SKM-1 (cell line): Measurements from ENCODE around the gene SCP2D1.
"Not testable (repeated sequence)": the region's sequence is repeated elsewhere in the genome, so short reads cannot be mapped to it uniquely, and the experiment has no call there.

Experiments
- DNase-seq: peaks from one replicate; lab custom pipeline; 2025; ENCODE audit not compliant: unreplicated experiment; lab: John Stamatoyannopoulos, UW

Gene SCP2D1

DNA sequence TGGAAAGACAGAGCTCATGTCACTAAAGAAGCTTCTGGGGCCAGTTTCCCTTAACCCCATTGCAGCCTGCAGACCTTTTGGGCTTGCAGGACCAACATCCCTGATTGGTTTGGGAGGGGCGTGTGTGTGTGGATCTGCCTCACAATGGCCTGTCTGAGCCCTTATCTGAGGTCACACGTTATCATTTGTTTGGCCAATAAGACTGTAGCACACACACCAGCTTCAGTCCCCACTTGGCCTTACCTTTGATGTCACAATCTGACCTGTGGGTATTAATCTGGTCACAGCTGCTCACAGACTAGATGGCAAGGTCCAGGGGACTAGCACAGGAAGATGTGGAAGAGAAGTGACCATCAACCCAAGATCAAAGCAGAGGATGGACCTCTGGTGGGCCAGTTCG is at the start of gene SCP2D1:
Gene SCP2D1, plus strand, starts transcription at position 301 of the 400 bp plus-strand sequence. Its CDS starts 33 bp downstream, at position 334.
- no peak for DNase-seq

DNA sequence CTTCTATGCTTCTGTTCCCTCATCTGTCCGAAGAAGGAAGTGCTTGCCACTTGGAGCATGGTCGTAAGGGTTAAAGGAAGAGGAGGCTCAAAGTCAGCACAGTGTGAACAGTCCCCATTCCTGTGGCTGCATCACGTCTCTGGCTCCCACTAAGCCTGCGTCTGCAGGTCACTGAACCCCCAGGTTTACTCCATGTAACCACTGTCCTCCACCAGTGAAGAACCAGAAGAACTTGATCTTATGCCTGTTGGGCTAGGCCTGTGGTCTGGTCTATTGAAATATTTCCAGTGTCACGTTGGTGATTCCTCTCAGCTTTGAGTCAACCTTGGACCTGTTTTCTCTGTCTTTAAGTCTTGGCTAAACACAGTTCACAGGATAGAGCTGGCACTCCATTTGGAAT is 45.9 kb upstream of the SCP2D1 start:
- DNase-seq, result no peak

DNA sequence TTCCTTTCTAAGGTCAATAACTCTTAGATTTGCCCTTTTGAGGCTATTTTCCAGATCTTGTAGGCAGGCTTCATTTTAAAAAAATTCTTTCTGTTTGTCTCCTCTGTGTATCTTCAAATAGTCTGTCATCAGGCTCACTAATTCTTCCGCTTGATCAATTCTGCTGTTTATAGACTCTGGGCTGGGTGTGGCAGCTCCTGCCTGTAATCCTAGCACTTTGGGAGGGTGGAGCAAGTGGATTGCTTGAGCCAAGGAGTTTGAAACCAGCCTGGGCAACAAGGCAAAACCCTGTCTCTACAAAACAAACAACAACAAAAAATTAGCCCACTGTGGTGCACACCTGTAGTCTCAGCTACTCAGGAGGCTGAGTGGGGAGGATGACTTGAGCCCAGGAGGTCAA is 40.0 kb upstream of the SCP2D1 start:
- DNase-seq, result no peak

DNA sequence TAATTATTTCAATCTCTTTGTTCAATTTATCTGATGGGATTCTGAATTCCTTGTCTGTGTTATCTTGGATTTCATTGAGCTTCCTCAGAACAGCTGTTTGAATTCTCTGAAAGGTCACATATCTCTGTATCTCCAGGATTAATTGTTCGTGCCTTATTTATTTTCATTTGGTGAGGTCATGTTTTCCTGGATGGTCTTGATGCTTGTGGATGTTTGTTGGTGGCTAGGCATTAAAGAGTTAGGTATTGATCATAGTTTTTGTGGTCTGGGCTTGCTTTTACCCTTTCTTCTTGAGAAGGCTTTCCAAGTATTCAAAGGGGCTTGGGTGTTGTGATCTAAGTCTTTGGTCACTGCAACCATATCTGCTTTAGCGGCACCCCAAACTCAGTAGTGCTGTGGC is 39.4 kb upstream of the SCP2D1 start:
- no peak for DNase-seq

DNA sequence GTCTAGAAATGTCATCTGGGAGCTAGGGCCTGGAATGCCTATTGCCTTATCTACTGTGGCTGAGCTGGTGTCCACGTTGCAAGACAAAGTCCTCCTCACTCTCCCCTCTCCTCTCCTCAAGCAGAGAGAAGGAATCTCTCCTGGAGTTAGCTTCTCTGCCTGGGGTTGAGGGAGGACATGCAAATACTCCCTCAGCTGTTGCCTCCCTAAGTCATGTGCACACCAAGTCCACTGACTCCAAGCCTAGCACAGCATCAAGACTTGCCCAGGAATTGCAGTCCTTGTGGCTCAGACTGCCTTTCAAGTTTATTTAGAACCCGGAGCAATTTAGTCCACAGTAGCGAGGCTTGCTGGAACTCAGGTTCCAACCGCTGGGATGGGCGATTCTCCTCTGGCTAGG is 38.0 kb upstream of the SCP2D1 start:
- DNase-seq, result no peak

DNA sequence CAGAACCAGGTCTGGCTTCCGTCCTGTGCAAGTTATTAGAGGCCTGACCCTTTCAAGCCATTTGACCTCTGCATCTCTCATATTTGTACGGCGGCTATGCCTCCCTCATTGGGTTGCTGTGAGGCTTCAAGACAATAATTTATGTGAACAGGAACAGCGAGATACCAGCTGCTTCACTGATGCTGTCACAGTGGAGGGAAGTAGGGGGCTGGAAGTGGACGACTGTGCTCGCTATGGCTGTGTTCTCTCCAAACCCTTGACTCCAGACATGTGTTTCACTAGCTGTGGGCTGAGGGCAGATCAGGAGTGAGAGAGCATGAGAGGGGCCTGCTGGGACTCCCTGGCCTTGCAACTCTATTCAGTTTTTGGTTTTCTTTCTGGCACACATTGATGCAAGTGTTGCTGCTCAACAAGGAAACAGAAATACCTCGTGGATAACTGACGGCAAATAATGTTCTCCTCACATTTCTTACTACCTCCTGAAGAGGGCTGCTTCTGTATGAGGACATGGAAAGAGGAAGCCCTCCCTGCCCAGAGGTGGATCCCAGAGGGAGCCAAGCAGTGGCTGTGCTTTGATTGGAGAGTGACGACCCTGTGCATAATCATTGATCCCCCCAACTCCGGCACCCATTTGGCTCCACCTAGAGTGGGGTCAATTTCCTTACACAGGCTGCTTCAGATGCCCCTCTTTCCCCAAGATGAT is 34.7 kb upstream of the SCP2D1 start:
- DNase-seq, result peak; percentile 0

DNA sequence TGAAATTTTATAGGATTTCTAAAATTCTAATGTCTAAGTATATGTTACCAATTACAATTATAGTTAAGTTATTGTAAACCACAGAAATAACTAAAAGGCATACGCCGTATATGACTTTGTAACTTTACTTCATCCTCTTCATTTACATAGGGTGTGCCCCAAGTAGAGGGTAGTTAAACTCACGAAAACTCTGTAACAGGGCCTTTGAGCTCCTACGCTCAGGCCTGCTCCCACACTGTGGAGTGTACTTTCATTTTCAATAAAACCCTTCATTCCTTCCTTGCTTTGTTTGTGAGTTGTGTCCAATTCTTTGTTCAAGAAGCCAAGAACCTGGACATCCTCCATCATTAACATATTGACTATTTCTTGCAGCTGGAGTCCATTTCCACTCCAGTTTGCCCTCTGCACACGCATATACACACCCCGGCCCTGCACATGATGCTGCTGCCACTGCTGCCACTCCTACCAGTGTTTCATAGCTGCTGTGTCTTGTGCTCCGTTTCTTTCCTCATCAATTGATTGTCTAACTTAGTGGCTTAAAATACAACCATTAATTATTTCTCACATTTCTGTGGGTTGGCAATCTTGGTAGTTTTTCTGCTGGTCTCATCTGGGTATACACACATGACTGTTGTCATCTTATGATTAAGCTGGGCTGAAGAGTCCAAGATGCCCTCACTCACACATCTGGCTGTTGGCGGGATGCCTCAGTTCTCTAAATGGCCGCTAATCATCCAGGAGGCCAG is 33.0 kb upstream of the SCP2D1 start:
- no peak for DNase-seq

DNA sequence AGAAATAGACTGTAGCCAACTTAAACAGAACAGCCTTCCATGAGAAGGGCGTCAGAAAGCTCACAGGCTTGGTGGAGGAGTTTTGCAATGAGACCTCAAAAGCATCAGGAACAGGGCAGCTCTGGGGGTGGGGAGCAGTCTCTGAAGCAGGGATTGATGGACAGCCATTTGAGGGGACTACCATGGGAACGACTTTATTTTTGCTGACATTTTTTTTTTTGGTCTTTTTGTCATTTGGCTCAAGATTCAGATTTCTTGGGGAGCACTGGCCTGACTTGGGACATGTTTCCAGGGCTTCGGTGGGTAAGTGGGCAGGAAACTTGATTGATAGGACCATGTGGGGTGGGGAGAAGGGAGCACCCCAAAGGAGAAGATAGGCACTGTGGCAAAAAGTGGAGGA is 32.1 kb upstream of the SCP2D1 start:
- no peak for DNase-seq

DNA sequence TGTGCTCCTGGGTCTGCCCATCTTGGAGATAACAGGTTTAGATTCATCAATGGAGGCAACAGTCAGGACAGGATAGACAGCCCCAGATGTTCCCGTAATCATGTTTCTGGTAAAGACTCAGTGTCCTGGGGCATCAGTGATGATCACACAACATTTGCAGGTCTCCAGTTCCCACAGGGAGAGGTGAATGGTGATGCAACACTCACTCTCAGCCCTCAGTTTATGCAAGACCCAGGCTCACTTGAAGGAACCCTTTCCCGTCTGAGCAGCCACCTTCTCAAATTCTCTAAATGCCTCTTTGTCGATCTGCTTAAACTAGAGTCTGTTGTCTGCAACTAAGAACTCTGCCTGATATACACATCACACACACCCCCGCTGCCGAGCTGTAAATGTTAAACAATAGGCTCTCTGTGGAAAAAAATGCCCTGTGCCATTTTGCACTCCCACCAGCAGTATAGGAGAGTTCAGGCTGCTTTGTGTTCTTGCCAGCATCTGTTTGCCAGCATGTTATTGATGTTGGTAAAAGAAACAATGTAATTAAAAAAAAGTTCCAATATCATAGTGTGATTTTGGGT is 30.1 kb upstream of the SCP2D1 start:
- DNase-seq, result no peak

DNA sequence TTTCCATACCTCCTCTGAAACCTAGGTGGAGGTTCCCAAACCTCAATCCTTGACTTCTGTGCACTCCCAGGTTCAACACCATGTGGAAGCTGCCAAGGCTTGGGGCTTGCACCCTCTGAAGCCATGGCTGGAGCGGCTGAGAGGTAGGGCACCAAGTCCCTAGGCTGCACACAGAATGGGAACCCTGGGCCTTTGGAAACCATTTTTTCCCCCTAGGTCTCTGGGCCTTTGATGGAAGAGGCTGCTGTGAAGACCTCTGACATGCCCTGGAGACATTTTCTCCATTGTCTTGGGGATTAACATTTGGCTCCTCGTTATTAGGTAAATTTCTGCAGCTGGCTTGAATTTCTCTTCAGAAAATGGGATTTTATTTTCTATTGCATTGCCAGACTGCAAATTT is 26.5 kb upstream of the SCP2D1 start:
- not testable (repeated sequence) for DNase-seq

DNA sequence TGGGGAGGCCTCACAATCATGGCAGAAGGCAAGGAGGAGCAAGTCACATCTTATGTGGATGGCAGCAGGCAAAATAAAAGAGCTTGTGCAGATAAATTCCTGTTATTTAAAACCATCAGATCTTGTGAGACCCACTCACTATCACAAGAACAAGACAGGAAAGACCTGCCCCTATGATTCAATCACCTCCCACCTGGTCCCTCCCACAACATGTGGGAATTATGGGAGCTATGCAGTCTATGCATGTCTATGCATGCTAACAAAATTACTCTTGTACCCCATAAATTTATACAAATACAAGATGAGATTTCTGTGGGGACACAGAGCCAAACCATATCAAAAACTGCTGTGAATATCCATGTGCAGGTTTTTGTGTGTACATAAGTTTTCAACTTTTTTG is 25.6 kb upstream of the SCP2D1 start:
- no peak for DNase-seq

DNA sequence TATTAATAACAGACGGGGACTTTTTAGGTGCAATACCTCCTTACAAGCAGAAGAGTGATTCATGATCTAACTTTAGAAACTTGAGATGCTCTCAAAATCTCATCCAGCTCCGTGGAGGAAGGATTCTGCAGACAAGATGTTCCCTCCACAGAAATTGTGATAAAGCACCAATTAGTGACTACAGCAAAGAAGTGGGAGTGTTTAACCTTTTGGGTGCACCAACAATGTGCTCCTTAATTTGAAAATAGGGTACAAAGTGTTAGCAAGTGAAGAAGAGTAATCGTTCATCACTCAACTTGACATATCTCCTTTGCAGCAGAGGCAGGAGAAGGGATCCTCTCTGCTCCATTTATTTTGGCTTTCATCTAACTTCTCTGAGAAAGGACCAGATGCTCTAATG is 22.8 kb upstream of the SCP2D1 start:
- no peak for DNase-seq

DNA sequence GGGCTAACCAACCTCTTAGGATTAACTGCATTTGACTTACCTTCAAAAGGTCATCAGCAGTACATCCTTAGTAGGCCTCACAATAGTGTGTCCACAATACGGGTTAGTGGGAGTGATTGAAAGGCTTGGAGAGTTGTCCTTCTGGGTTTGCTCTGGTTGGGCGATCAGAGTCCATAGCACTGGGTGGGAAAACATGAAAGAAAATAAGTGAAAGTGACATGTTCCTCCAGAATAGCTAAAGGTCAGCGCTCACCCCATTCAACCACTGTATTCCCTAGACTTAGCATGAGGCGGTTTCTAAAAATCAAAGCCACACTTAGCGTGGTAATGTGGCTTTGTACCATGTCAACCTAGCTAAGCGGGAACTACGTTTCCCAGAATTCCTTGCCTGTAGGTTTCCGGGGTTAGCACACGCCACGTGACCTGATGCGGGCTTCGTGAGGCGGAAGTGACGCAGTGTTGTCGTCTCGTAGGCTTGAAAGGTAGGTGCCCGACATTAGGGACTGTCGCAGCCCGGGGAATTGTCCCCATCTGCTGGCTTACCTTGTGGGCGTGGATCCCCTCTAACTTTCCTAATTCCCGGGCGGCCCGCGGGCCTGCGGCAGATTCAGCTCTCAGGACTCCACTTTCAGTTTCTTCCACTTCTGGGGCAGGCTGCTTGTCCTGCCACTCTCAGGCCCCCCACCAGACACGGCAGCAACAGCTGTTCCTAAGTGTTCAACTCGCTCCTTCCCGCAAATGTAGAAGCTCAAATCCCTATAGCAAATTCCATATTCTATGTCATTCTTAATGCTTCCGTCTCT is 19.8 kb upstream of the SCP2D1 start:
- DNase-seq, result peak; percentile 30

DNA sequence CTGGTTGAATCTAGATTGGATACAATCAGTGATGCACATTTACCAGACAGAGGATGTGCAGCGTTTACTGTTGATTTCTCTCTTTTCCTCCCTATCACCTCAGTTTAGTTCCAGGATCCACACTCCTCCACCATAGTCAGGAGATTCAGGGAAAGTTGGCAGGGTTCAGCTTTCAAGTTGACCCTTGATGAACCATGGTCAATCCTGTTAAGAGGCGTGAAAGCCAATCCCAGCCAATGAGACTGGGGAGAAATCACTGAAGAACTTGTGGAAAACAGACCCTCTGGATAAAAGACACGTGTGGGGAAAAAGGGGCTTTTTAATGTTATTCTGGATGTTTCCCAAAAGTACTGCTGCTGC is 19.2 kb upstream of the SCP2D1 start:
- no peak for DNase-seq

DNA sequence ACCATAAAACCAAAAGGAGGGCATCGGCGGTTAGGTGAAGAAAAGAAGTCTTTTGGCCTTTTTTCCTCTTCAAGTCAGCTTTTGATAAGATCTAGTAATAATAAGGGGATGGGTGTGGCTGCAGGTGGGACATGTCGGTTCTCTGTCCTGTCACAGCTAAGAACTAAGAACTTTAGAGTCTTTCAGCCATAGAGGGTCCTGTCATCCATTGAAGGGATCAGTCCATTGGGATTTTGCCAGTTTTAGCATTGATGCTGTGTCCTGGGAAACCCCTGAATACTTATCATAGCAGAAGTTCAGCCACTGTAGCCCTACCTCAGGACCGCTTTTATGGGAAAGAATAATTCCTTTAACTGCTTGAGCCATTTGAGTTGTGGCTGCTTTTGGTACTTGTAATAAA is 18.2 kb upstream of the SCP2D1 start:
- DNase-seq, result no peak

DNA sequence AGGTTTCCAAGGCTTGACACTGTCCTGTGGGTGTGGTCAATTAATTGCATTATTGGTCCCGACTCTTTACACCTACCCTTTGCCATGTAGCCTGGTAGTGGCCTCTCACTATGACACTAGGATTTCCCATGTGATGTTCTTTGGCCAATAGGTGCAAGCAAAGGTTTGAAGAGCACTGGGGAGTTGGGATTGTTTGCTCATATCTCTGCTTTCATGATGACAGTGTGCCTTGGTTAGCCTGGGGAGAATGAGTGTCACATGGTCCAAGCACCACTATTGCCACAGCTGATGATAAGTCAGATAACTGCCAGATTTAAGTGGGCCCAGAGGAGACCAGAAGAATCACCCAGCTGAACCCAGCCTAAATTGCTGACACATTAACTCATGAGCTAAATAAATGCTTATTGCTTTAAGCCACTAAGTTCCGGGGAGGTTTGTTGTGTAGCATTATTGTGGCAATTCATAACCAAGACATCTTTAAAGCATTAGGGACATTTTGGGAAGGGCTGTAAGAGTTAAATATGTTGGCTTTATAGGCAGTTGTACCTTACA is 17.2 kb upstream of the SCP2D1 start:
- no peak for DNase-seq

DNA sequence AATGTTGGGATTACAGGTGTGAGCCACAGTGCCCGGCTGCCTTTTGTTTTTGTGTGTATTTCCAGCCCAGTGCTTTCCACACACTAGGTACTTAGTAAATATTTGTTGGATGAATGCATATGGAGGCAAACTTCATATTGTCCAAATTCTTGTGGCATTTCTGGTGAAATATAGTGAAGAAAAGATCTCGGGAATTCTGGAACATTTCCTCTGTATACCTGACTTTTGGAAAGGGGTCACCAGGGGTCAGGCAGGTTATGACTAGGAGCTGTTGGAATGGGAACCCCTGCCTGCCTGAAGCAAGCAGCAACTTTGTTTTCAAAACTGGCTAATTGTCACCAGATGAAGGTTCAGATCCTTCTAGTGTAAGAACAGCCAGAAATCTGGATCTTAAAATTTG is 12.1 kb upstream of the SCP2D1 start:
- DNase-seq, result no peak

DNA sequence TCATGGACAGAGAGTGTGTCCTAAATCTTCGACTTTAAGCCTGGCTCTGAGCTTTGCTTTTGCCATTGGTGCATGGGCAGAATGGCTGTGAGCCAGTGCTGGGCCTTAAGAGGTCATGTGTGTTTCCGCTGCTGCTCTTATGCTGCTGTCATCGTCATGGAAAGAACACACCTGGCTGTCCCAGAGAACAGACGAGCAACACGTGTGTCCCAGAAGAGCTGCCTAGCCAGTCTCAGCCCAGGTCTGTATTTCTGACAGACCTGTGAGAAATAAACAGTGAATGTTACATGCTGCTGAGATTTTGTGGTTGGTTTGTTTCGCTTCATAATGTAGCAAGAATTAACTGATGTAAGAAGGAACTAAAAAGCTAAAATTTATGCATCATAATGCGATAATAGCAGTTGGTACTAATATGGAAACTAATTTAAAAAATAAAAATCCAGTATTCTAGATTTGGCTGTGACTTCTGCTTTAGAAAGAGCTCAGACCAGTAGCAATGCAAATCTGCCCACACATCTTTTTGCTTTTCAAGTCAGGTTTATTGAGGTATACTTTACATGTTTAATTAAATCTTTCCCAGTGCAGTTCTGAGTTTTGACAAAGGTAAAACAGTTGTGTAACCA is 11.5 kb upstream of the SCP2D1 start:
- DNase-seq, result no peak

DNA sequence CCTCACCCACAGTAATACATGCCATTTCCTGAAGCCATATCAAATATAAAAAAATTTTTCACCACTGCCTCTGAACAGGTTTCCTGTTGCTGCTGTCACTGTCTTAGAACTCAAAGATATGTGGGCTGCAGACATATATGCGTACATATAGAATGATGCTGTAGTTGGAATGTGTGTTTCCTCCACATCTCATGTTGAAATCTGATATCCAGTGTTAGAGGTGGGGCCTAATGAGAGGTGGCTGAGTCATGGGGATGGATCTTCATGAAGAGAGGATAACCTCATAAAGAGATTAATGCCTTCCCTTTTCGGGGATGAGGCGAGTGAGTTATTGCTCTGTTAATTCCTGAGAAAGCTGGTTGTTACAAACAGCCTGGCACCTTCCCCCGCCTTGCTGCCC is 7.7 kb upstream of the SCP2D1 start:
- no peak for DNase-seq

DNA sequence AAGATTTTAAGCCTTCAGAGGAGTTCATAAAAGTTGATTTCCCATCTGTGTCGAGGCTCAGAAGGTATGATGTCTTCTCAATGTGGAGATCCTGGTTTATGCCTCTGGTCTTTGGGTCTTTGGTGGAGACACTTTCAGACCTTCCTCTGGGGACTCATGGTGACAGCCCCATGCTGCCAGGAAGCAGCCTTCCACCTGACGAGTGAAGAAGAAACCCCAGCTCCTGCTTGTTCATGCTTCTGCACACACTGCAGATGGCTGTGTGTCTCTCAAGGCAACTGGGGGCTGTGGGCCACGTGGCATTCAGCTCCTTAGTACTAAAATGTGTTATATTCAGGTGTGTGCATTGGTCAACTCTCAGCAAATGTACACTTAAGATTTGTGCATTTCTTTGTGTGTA is 4.9 kb upstream of the SCP2D1 start:
- DNase-seq, result no peak

DNA sequence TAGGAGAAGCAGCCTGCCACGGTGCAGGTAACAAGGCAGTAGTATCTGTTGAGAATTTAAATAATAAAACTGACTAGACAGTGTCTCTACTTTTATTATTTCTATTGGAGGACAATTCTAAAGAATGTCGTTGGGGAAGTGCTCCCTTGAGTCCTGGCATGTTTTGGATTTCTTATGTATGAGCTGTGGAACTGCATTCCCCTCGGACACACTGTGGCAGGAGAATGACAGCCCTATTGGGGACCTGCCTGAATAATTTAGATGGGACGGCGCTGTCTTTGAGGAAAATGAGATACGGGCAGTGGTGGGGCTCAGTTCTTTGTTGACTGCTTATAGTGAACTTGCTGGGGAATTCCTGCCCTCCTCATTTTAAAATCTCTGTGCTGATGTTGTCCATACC is 2.4 kb upstream of the SCP2D1 start:
- no peak for DNase-seq
